DOHH2 (cell line): ENCODE data around the gene SPINT2.

Experiments used
- CTCF ChIP-seq: fragments of 200-600 bp; sonication (generic); IDR thresholded peaks from one replicate; pipeline ENCODE4 v1.5.1; 2014; ENCODE audit warnings: antibody characterized with exemption, mild to moderate bottlenecking, low read depth, low read length; ENCODE audit not compliant: poor library complexity, severe bottlenecking
- EZH2phosphoT487 ChIP-seq: fragments of 200-600 bp; sonication (generic); IDR thresholded peaks from 2 replicates; pipeline ENCODE4 v1.6.1; 2017; ENCODE audit warnings: borderline replicate concordance, mild to moderate bottlenecking, antibody characterized with exemption, low read length, moderate library complexity, mixed read lengths

- TF ChIP-seq CTCF, result no peak
- no peak for TF ChIP-seq EZH2phosphoT487
Measured at GRCh38 chr19:38250428-38250820, 13.9 kb upstream of the SPINT2 start.
